ENCODE results near the gene RPL32.
A peak's percentile ranks its signal among the peaks of the same experiment; 100 is the strongest.

RPL32 gene

DNA sequence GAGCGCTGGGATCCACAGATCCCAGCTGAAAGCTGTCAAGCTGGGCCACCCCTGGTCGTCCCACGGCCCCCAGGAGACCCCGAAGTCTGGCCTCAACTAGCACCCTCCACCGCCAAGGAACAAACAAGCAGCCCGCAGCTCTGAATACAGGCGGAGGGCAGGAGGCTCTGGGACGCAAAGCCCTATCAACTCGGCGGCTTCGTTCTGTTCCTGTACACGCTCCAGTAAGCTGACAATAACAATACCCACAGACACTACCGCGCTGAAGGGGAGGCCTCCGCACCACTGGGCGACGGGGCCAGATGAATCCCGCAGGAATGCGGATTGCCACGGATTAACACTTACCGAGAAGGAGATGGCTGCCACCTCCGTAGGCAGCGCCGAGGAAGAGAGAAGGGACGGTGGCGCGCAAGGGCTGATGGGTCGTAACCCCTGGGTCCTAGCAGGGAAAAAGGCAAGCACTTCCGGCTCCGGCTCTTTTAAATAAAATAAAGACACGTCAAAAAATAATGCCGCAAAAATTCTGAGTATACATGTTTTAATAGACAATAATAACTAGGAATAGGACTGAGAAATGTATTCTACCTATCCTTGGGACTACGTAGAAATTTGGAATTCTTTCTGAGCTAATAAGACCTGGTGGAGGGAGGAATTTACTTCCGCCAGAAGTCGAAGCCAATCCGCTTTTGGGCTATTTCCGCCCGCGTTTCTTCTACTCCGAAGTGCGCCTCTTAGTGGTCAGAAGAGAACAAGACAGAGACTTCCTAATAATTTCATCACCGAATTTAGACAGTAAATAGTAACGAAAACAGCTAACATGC lies at the start of gene RPL32:
Gene RPL32, minus strand, starts transcription at position 417 of the 821 bp plus-strand sequence. CDS start 1,328 bp downstream, outside the sequence.
- peak; percentile 96 for TF ChIP-seq CTCF (IDR thresholded peaks at IDR 0.05; ENCODE audit: poor library complexity, severe bottlenecking)

GRCh38 chr3:12890610-12891390 lies 49.4 kb upstream of the RPL32 start:
- H3K36me3 ChIP-seq (ENCODE audit: low read depth) = no peaks in the 10 kb centered on the region
- H3K4me1 ChIP-seq (ENCODE audit: insufficient read depth, poor library complexity, severe bottlenecking) = no peaks in the 10 kb centered on the region
- no peaks in the 10 kb centered on the region for H3K9me3 ChIP-seq (ENCODE audit: severe bottlenecking)
- TF ChIP-seq CTCF (IDR thresholded peaks at IDR 0.05; ENCODE audit: poor library complexity, severe bottlenecking) = no peak
- no peak overlapping the region for H3K4me3 ChIP-seq (ENCODE audit: severe bottlenecking)
- peak; percentile 32; the same call in 1 of the 3 replicates for ATAC-seq (ENCODE audit: low read depth)
- no peaks in the 10 kb centered on the region for H3K27me3 ChIP-seq (ENCODE audit: insufficient read depth, poor library complexity, severe bottlenecking)
- no peak overlapping the region for H3K27ac ChIP-seq (ENCODE audit: poor library complexity, severe bottlenecking)
- DNase-seq (ENCODE audit: low spot score) = no peak

More for the DNA sequence above, at the start of gene RPL32:
- peaks cover 21% of the 10 kb centered on the region for H3K4me1 ChIP-seq (ENCODE audit: insufficient read depth, poor library complexity, severe bottlenecking)
- peak within 1 kb of the TSS; percentile 72 for H3K27ac ChIP-seq (ENCODE audit: poor library complexity, severe bottlenecking)
- H3K36me3 ChIP-seq (ENCODE audit: low read depth) = peaks cover 48% of the 10 kb centered on the region
- ATAC-seq (ENCODE audit: low read depth) (peak; percentile 76), DNase-seq (ENCODE audit: low spot score) (peak; percentile 83)
- H3K9me3 ChIP-seq (ENCODE audit: severe bottlenecking) = no peaks in the 10 kb centered on the region
- H3K27me3 ChIP-seq (ENCODE audit: insufficient read depth, poor library complexity, severe bottlenecking) = no peaks in the 10 kb centered on the region
- peak within 1 kb of the TSS; percentile 81 for H3K4me3 ChIP-seq (ENCODE audit: severe bottlenecking)

DNA sequence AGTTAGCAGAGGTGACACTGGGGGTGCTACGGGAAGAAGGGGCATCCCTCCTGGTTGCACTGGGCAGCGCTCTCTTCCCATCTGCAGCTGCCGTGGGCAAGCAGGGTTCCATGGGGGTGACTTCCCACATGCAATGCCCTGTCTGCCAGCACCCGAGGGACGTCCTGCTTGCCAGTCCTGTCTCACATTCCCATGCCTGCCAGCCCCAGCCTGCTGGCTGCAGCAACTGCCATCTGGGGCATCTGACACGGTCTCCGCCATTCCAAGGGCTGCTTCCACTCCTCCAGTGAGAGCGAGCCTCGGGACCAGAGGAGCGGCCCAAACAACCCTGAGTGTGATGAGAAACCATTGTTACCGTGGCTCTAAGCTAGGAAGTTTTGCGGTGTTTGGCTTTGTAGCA lies 45.4 kb upstream of the RPL32 start:
- Histone ChIP-seq H3K9me3 (ENCODE audit: severe bottlenecking) (no peaks in the 10 kb centered on the region), H3K4me1 (ENCODE audit: insufficient read depth, poor library complexity, severe bottlenecking) (no peaks in the 10 kb centered on the region), H3K36me3 (ENCODE audit: low read depth) (no peaks in the 10 kb centered on the region), H3K27me3 (ENCODE audit: insufficient read depth, poor library complexity, severe bottlenecking) (no peaks in the 10 kb centered on the region), H3K27ac (ENCODE audit: poor library complexity, severe bottlenecking) (no peak overlapping the region), H3K4me3 (ENCODE audit: severe bottlenecking) (no peak overlapping the region)
- no peak for TF ChIP-seq CTCF (IDR thresholded peaks at IDR 0.05; ENCODE audit: poor library complexity, severe bottlenecking)
- DNase-seq (ENCODE audit: low spot score) (no peak), ATAC-seq (ENCODE audit: low read depth) (no peak)

DNA sequence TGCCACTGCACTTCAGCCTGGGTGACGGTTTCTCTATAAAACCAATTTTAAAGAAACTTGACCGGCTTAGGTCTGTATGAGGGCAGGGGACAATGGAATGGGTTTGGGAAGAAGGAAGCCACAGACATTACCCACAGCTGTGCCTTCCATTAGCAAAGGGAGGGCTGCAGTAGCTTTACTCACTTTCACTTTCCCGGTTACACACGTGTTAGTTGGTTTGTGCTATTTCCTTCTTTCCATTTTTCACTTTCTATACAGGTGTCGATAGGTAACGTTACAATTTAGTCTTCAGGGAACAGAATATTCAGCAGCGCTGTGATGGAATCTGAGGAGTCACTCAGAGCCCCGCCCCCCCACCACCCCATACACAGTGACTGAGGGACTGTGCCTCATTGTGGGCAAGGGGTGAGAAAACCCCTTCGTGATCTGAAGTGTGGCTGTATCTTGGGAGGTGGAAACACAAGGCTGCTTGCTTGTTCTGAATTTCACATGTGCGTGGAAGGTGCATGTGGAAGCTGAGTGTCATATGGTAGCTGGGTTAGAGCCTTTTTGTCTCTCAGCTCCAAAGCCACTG lies 44.8 kb upstream of the RPL32 start:
- no peak for ATAC-seq (ENCODE audit: low read depth)
- no peaks in the 10 kb centered on the region for H3K9me3 ChIP-seq (ENCODE audit: severe bottlenecking)
- H3K4me1 ChIP-seq (ENCODE audit: insufficient read depth, poor library complexity, severe bottlenecking) = no peaks in the 10 kb centered on the region
- TF ChIP-seq CTCF (IDR thresholded peaks at IDR 0.05; ENCODE audit: poor library complexity, severe bottlenecking) = no peak
- no peaks in the 10 kb centered on the region for H3K27me3 ChIP-seq (ENCODE audit: insufficient read depth, poor library complexity, severe bottlenecking)
- H3K27ac ChIP-seq (ENCODE audit: poor library complexity, severe bottlenecking) = no peak overlapping the region
- H3K4me3 ChIP-seq (ENCODE audit: severe bottlenecking) = no peak overlapping the region
- DNase-seq (ENCODE audit: low spot score) = no peak
- no peaks in the 10 kb centered on the region for H3K36me3 ChIP-seq (ENCODE audit: low read depth)

All from RWPE2 (cell line).